Tibial nerve (tissue), 4 donors: Measurements from ENCODE around the gene NEK4. TPM values are rescaled to one million over a fixed set of nuclear protein-coding genes. Genes with fewer than 3 reads are reported as not detected.
"Not testable (repeated sequence)": the region's sequence is repeated elsewhere in the genome, so short reads cannot be mapped to it uniquely, and the experiment has no call there.

Experiments
- DNase-seq, 2 donors: peaks; one replicate each; pipeline ENCODE4 v3.0.0-alpha.2; 2019; ENCODE audit warnings: low spot score in 2 of 2
- H3K27ac ChIP-seq, 4 donors: fragments of 200-600 bp; sonication (generic) in 3 of 4; one replicate each; pipeline ENCODE4 v1.5.1; 2017 to 2019; ENCODE audit warnings: mild to moderate bottlenecking in 1 of 4
- H3K27me3 ChIP-seq, 2 donors: fragments of 200-600 bp; sonication (generic) in 1 of 2; one replicate each; pipeline versions ENCODE4 v1.5.1 to v1.6.0; 2017 to 2019
- H3K36me3 ChIP-seq, 3 donors: fragments of 200-600 bp; sonication (generic); one replicate each; pipeline ENCODE4 v1.5.1; 2018 to 2019
- H3K4me1 ChIP-seq, 4 donors: fragments of 200-600 bp; sonication (generic) in 3 of 4; one replicate each; pipeline ENCODE4 v1.5.1; 2017 to 2019
- H3K4me3 ChIP-seq, 4 donors: fragments of 200-600 bp; sonication (generic) in 3 of 4; one replicate each; pipeline ENCODE4 v1.5.1; 2017 to 2019; ENCODE audit warnings: mild to moderate bottlenecking in 1 of 4, moderate library complexity in 1 of 4
- H3K9me3 ChIP-seq, 4 donors: fragments of 200-600 bp; sonication (generic) in 3 of 4; one replicate each; pipeline ENCODE4 v1.5.1; 2017 to 2019
- EP300 ChIP-seq, 2 donors: sonication (generic); formaldehyde crosslinking; IDR thresholded peaks; one replicate each; pipeline ENCODE4 v1.6.1; 2017; ENCODE audit warnings: antibody characterized with exemption in 2 of 2, mild to moderate bottlenecking in 1 of 2
- POLR2A ChIP-seq, 2 donors: fragments of 450-650 bp; IDR thresholded peaks; one replicate each; pipeline ENCODE4 v1.6.1; 2017; ENCODE audit warnings: antibody characterized with exemption in 2 of 2, mild to moderate bottlenecking in 2 of 2, moderate library complexity in 2 of 2
- WGBS, 2 donors: methylation state at CpG; one replicate each; pipeline ENCODE4 v1.1.5; 2018; 5-methylcytosine and 5-hydroxymethylcytosine counted together
- total RNA-seq, 4 donors: library from RNA; depleted of rRNA; stranded (reverse); fragments of >200 nt; gene quantifications; one replicate each; pipeline ENCODE4 v1.1.0, GENCODE V29; 2016
- TF ChIP-seq, protein P1 (sequence below), 5 experiments: fragments of 200-600 bp in 3 of 5; fragments of 450-650 bp in 2 of 5; sonication (generic) in 3 of 5; IDR thresholded peaks; one replicate each; pipeline ENCODE4 v1.5.1; 2016 to 2019; ENCODE audit warnings: antibody characterized with exemption in 5 of 5, mild to moderate bottlenecking in 3 of 5, moderate library complexity in 2 of 5

NEK4 gene
- total RNA-seq, 4 donors from 2014 or later = 19.2 to 26.7 (median 20.5) TPM

GRCh38 chr3:52779011-52779836 is 8.5 kb upstream of the NEK4 start:
- Histone ChIP-seq H3K27me3 (no peaks in the 10 kb centered on the region), H3K4me1 (no peaks in the 10 kb centered on the region), H3K4me3 (no peak overlapping the region), H3K36me3 (no peaks in the 10 kb centered on the region), H3K27ac (no peak overlapping the region), H3K9me3 (no peaks in the 10 kb centered on the region)
- peak in 1 of 2 donors; percentile 6 for DNase-seq
- TF ChIP-seq, protein P1, sequence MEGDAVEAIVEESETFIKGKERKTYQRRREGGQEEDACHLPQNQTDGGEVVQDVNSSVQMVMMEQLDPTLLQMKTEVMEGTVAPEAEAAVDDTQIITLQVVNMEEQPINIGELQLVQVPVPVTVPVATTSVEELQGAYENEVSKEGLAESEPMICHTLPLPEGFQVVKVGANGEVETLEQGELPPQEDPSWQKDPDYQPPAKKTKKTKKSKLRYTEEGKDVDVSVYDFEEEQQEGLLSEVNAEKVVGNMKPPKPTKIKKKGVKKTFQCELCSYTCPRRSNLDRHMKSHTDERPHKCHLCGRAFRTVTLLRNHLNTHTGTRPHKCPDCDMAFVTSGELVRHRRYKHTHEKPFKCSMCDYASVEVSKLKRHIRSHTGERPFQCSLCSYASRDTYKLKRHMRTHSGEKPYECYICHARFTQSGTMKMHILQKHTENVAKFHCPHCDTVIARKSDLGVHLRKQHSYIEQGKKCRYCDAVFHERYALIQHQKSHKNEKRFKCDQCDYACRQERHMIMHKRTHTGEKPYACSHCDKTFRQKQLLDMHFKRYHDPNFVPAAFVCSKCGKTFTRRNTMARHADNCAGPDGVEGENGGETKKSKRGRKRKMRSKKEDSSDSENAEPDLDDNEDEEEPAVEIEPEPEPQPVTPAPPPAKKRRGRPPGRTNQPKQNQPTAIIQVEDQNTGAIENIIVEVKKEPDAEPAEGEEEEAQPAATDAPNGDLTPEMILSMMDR (IDR thresholded peaks at IDR 0.05) = no peak
- TF ChIP-seq POLR2A (IDR thresholded peaks at IDR 0.05) (no peak), EP300 (IDR thresholded peaks at IDR 0.05) (no peak)
- WGBS, 2 donors = 72 to 85% methylated on average over 10 to 11 of the region's 11 CpGs

DNA sequence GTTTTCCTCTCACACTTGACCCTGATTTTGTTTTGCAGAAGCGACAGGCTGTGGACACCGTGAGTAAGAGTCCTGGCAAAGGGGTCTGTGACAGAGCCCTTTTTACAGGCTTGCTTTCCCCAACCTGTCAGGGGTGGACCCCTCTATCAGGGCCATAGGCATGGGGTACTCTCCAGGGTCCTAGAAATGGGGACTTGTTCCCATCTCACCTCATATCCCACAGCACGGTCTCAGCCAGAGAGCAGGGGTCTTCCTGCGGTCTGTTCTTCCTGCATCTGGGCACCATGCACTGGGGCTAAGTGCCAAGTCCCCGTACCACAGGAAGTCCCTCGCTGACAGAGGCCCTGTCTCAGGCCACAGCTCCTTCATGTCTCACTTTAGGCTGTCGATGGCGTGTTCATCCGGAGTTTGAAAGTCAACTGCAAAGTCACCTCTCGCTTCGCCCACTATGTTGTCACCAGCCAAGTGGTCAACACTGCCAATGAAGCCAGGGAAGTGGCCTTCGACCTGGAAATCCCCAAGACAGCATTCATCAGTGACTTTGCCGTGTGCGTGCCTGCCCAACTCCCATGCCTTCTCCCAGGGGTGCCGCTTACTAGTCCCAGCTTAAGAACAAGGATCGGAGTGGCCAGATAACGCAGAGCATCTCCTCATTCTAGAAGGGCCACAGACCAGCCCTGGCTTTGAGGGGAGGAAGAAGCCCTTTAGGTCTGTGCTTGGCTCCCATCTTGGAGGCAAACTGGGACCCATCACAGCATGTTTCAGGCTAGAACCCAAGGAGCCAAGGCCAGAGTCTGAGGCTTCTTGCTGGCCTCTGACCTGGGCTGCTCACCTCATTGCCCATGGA is 7.4 kb upstream of the NEK4 start:
- H3K27me3 ChIP-seq = no peaks in the 10 kb centered on the region
- H3K9me3 ChIP-seq = no peaks in the 10 kb centered on the region
- WGBS, 2 donors = 78 to 87% methylated on average over 15 to 17 of the region's 17 CpGs
- H3K36me3 ChIP-seq = no peaks in the 10 kb centered on the region
- H3K4me3 ChIP-seq = no peak overlapping the region
- DNase-seq = peak in 1 of 2 donors; percentile 8
- TF ChIP-seq POLR2A (IDR thresholded peaks at IDR 0.05) = no peak
- TF ChIP-seq, protein P1 (IDR thresholded peaks at IDR 0.05) = no peak
- no peak for TF ChIP-seq EP300 (IDR thresholded peaks at IDR 0.05)
- no peaks in the 10 kb centered on the region for H3K4me1 ChIP-seq
- H3K27ac ChIP-seq = no peak overlapping the region

DNA sequence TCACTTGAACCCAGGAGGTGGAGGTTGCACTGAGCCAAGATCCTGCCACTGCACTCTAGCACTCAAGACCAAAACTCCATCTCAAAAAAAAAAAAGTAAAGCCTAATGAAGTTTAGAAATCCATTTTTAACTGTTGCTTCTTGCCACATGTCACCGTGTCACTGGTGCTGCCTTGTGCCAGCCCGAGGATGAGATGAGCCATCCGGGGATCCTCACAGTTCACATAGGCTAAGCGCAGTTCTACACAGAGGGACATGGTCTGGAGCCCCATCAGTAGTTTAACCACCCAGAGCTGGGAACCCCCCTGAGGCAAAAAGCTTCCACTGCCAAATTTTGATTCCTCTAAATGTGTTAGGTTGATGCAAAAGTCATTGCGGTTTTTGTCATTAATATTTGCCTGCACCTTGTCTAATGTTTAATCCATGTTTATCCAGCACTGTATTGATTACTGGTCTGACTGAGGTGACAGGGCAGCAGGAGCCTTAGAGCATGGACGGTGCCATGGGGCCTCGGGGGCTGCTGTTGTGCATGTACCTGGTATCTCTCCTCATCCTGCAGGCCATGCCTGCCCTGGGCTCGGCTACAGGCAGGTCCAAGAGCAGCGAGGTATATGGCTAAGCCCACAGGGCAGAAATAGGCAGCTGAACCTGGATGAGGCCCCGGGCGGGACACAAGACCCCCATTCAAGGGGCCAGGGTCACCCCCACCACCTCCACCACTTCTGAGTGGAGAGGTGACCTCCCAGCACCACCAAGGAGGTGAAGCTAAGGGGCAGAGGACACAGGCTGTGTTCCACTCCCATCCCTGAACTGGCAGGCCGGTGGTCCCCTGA is 6.6 kb upstream of the NEK4 start, which contains the start of gene ITIH1:
TSS of gene ITIH1 (plus strand) at position 473 of the 832 bp plus-strand sequence. CDS start at position 490, 17 bp downstream.
- no peaks in the 10 kb centered on the region for H3K36me3 ChIP-seq
- DNase-seq = no peak
- H3K27ac ChIP-seq = no peak within 1 kb of the TSS
- no peaks in the 10 kb centered on the region for H3K4me1 ChIP-seq
- no peak within 1 kb of the TSS for H3K4me3 ChIP-seq
- WGBS, 2 donors = 78 to 85% methylated on average over 9 to 12 of the region's 12 CpGs
- no peaks in the 10 kb centered on the region for H3K9me3 ChIP-seq
- no peaks in the 10 kb centered on the region for H3K27me3 ChIP-seq
- TF ChIP-seq, protein P1 (IDR thresholded peaks at IDR 0.05) = no peak
- TF ChIP-seq POLR2A (IDR thresholded peaks at IDR 0.05) = no peak
- TF ChIP-seq EP300 (IDR thresholded peaks at IDR 0.05) = no peak

DNA sequence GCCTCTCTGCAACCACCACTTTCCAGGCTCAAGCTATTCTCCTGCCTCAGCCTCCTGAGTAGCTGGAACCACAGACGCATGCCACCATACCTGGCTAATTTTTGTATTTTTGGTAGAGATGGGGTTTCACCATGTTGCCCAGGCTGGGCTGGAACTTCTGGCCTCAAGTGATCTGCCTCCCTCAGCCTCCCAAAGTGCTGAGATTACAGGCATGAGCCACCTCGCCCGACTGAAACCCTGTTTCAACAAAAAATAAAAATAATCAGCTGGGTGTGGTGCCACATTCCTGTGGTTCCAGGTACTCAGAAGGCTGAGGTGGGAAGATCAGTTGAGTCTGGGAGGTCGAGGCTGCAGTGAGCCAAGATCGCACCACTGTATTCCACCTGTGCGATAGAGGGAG is 5.7 kb upstream of the NEK4 start:
- DNase-seq = peak in 1 of 2 donors; percentile 7
- H3K36me3 ChIP-seq, H3K4me1 ChIP-seq, H3K27ac ChIP-seq, H3K27me3 ChIP-seq, H3K9me3 ChIP-seq, H3K4me3 ChIP-seq: not testable (repeated sequence)
- WGBS, 2 donors = 85 to 89% methylated on average over 6 of the region's 6 CpGs

GRCh38 chr3:52775877-52776276 is 5.1 kb upstream of the NEK4 start:
- Histone ChIP-seq H3K9me3 (no peaks in the 10 kb centered on the region), H3K4me3 (no peak overlapping the region), H3K36me3 (no peaks in the 10 kb centered on the region), H3K27ac (no peak overlapping the region), H3K27me3 (no peaks in the 10 kb centered on the region), H3K4me1 (peaks cover 0 to 8% (median 2%) of the 10 kb centered on the region in 4 donors)
- 54 to 58% methylated on average over 8 of the region's 8 CpGs for WGBS, 2 donors
- DNase-seq = peak in 1 of 2 donors; percentile 1
- TF ChIP-seq POLR2A (IDR thresholded peaks at IDR 0.05) (no peak), EP300 (IDR thresholded peaks at IDR 0.05) (no peak)
- TF ChIP-seq, protein P1 (IDR thresholded peaks at IDR 0.05) = no peak
